HG03558 (cell line): ENCODE measurements around the gene RHOD.

Source experiments
- ATAC-seq: cut with Tn5 transposase; IDR thresholded peaks from one replicate; pipeline ENCODE4 v1.9.1; 2021; ENCODE audit warnings: moderate number of reproducible peaks; ENCODE audit not compliant: unreplicated experiment; ENCODE audit errors: extremely low read depth

Gene RHOD

GRCh38 chr11:67058506-67058905, 1.9 kb downstream of the RHOD start:
- ATAC-seq = no peak

- no peak for ATAC-seq
These were observed 3.0 kb downstream of the RHOD start for GRCh38 chr11:67059671-67060070.

GRCh38 chr11:67060111-67060522, 3.5 kb downstream of the RHOD start:
- no peak for ATAC-seq

GRCh38 chr11:67062526-67063373, 6.1 kb downstream of the RHOD start:
- no peak for ATAC-seq

GRCh38 chr11:67066333-67066709, 9.7 kb downstream of the RHOD start:
- ATAC-seq = no peak

GRCh38 chr11:67071420-67072284, 15.0 kb downstream of the RHOD start:
- ATAC-seq = no peak

GRCh38 chr11:67072295-67072694, 15.6 kb downstream of the RHOD start:
- no peak for ATAC-seq

- ATAC-seq = no peak
These were observed 17.3 kb downstream of the RHOD start for GRCh38 chr11:67073908-67074307.

- no peak for ATAC-seq
These were observed 19.6 kb downstream of the RHOD start for GRCh38 chr11:67076202-67076601.

- no peak for ATAC-seq
These were observed 22.5 kb downstream of the RHOD start for GRCh38 chr11:67079065-67079705.

GRCh38 chr11:67082071-67082791, 25.6 kb downstream of the RHOD start:
- ATAC-seq = no peak

- no peak for ATAC-seq
These were observed 27.2 kb downstream of the RHOD start for GRCh38 chr11:67083786-67084366.

- ATAC-seq = no peak
These were observed 29.0 kb downstream of the RHOD start for GRCh38 chr11:67085617-67086016.

- ATAC-seq = no peak
These were observed 34.1 kb downstream of the RHOD start for GRCh38 chr11:67090717-67091116.

GRCh38 chr11:67095214-67095507, 38.5 kb downstream of the RHOD start:
- ATAC-seq = no peak

GRCh38 chr11:67098799-67099429, 42.3 kb downstream of the RHOD start:
- no peak for ATAC-seq

- no peak for ATAC-seq
These were observed 43.2 kb downstream of the RHOD start for GRCh38 chr11:67099831-67100324.

- no peak for ATAC-seq
These were observed 46.0 kb downstream of the RHOD start for GRCh38 chr11:67102664-67103063.

GRCh38 chr11:67105964-67106363, 49.3 kb downstream of the RHOD start:
- ATAC-seq = no peak
